Ovary (tissue), 3 donors: ENCODE measurements around the gene KDM2B.

Experiments used
- EP300 ChIP-seq: sonication (generic); formaldehyde crosslinking; IDR thresholded peaks from one replicate; pipeline ENCODE4 v1.6.1; 2017; ENCODE audit warnings: antibody characterized with exemption
- TF ChIP-seq, protein P1 (sequence below), 3 donors: fragments of 450-650 bp in 2 of 3; fragments of 200-600 bp in 1 of 3; IDR thresholded peaks; one replicate each; pipeline versions ENCODE4 v1.5.1 to v1.8.0; 2016 to 2022; ENCODE audit warnings: antibody characterized with exemption in 3 of 3, mild to moderate bottlenecking in 1 of 3
- donor health status: DM: no; HTN: no; CAD: no.

GRCh38 chr12:121388421-121388981 is 192.3 kb downstream of the KDM2B start:
- TF ChIP-seq, protein P1, sequence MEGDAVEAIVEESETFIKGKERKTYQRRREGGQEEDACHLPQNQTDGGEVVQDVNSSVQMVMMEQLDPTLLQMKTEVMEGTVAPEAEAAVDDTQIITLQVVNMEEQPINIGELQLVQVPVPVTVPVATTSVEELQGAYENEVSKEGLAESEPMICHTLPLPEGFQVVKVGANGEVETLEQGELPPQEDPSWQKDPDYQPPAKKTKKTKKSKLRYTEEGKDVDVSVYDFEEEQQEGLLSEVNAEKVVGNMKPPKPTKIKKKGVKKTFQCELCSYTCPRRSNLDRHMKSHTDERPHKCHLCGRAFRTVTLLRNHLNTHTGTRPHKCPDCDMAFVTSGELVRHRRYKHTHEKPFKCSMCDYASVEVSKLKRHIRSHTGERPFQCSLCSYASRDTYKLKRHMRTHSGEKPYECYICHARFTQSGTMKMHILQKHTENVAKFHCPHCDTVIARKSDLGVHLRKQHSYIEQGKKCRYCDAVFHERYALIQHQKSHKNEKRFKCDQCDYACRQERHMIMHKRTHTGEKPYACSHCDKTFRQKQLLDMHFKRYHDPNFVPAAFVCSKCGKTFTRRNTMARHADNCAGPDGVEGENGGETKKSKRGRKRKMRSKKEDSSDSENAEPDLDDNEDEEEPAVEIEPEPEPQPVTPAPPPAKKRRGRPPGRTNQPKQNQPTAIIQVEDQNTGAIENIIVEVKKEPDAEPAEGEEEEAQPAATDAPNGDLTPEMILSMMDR (IDR thresholded peaks at IDR 0.05) = no peak
- TF ChIP-seq EP300 = no peak
